ENCODE measurements around the gene MELTF.

Gene MELTF

DNA sequence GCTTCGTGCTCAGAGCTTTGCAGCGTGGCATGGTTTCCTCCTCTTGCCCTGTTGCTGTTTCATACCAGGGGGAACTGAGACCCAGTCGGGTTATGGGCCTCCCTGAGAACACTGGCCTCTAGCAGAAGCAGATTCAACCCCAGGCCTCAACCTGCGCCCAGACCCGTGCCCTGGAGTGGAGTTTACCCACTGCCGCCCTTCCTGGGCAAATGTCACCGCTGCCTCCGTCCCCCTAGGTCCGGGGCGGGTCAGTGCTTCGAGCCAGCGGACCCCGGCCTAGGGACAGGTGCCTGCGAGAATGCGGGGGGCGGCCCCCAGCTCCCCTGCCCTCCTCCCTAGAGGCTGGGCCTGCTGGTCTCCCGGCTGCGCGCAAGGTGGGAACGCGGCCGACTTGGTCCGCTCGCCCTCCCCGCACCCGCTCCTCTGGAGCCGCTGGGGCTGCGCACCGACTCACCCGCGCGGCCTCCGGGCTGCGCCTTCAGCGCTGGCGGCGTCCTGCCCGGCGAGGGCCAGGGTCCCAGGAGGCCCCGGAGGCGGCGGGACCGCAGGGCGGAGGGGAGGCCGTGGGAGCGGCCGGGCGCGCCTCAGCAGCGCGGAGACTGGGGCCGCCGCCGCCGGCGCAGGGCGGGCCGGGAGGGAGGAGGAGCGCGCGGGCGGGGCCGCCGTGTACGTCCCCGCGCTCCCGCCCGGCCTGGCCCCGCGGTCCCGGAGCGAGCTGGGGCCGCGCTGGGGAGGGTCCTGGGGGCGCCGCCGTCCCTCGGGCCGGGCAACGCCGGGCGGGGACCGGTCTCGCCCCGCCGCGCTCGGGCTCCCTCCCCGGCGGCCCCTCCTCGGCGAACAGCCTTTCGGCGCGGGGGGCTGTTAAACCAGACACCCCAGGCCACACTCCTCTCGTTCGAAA is 61.1 kb downstream of the MELTF start, which contains the start of gene PIGZ:
Gene PIGZ, minus strand, starts transcription at position 601 of the 901 bp plus-strand sequence. CDS start 16,802 bp downstream, outside the sequence.
- peak in 1 of 3 experiments; percentile 50 for DNase-seq (ENCODE audit: low read depth in 3 of 3)

DNA sequence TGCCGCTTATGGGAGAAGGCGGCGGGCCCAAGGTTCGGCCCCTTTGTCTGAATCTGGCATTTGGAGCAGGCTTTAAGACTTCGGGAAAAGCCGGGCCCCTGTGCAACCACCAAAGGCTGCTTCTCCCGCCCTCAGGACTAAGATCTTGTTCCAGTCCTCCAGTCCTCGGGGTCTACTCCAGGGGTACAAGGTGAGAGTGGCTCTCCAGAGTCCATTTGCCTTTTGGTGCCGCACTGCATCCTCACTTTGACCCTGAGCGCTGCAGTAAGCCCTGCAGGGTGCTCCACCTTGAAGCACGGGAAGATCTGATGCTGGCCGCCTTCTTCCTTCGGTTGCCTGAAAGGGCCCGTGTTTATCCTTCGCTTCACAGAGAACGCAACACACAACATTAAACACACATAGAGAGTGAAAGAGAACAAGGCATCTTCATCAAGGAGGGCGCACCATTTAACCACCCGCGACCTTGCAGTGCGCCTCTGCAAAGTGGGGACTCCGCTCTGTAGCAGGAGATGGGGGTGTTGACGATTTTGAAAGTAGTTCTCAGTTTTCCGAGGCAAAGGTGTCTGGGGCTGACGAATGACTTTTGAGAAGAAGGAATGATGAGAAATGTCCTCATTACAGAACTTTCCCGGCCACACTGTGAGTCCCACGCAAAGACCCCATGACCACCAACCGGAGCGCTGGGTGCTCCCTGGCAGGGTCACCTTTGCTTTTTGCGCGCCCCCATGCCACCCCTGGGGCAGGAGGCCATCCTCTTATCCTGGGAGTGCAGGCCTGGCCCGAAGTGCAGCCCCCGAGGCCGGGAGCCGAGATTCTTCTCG is 62.0 kb downstream of the MELTF start:
- no peak for DNase-seq (ENCODE audit: low read depth in 3 of 3)

DNA sequence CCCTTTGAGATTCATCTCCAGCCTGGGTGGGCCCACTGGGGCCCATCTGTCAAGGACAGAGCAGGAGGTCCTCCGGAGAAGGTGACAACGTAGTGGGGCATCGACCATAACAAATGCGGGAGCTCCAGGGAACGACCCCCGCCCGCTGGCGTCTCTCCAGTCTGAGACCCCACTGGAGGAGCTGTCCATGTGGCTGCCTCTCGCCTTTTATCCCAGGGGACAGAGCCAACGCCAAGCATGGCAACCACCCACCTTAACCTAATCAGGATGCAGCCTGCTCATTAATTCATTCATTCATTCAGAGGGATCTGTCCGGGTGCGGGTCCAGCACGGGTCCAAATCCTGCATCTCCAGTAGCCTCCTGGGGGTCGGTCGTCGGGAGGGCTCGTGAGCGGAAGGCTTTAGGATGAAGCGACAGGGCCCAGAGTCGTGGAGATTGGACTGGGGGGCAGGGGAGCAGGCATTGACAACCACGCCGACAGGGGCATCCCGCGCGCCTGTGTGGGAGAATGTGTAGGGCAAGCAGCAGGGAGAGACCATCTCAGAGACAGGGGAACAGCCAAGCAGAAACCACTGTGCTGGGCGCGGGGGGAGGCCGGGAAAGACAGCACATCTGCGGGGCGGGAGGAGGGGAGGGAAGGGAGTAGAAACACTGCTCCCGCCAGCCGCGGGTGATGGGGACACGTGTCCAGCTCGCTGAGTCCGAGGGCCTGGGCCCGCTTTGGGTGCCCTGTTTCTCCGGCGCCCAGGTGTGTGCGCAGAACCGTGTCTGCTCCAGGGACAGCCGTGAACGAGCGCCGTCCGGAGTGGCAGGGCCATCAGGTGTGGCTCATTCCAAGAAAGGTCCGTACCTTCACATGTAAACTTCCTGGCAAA is 62.9 kb downstream of the MELTF start:
- no peak for DNase-seq (ENCODE audit: low read depth in 3 of 3)

DNA sequence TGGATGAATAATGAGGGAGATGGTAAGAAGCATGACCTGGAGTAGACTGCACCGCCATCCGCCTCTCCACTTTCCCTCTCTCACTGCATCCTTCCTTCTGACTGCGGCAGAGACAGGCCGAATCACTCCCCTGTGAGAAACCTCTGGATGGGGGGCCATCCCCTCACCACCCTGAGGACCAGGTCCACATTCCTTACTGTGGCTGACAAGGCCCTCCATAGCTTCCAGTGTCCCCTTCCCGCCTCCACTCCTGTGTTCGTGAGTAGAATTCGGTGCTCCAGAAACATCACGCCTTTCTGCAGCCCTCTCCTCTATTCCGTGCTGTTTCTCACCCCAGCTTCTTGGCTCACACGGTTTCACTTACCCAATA is 63.8 kb downstream of the MELTF start:
- DNase-seq (ENCODE audit: low read depth in 3 of 3) = no peak

DNA sequence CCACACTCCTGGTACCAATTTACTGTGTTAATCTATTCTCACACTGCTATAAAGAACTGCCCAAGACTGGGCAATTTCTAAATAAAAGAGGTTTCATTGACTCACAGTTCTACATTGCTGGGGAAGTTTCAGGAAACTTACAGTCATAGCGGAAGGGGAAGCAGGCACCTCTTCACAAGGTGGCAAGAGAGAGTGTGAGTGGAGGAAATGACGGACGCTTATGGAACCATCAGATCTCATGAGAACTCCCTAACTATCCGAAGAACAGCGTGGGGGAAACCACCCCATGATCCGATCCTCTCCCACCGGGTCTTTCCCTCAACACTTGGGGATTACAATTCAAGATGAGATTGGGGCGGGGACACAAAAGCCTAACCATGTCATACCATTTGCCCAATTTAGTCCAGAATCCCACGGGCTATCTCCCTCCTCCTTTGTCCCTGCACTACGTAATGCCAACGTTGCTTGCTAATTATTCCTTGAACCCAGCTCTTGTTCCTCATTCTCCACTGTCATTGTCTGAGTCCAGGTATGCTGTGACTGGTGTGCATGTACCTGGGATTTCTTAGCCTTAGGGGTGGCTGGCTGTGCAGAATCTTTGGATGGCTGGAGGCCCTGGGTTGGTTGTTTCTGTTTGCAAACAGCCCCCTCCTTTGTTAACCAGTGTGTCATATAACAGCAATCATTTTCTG is 64.4 kb downstream of the MELTF start:
- DNase-seq (ENCODE audit: low read depth in 3 of 3) = no peak

DNA sequence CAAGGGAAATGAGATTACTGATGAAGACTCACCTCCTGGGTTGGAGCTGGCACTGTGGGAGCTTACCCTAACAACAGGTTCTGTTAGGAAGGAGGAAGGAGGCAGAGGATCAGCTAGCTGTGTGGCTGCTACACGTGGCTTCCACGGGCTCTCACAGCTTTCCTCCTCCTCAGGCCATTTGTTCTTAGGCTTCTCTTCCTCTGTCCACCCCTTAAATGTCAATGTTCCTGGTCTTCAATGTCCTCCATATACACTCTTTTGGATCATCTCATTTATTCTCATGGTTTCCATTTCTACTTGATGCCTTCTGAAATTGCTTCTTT is 66.0 kb downstream of the MELTF start:
- no peak for DNase-seq (ENCODE audit: low read depth in 3 of 3)

DNA sequence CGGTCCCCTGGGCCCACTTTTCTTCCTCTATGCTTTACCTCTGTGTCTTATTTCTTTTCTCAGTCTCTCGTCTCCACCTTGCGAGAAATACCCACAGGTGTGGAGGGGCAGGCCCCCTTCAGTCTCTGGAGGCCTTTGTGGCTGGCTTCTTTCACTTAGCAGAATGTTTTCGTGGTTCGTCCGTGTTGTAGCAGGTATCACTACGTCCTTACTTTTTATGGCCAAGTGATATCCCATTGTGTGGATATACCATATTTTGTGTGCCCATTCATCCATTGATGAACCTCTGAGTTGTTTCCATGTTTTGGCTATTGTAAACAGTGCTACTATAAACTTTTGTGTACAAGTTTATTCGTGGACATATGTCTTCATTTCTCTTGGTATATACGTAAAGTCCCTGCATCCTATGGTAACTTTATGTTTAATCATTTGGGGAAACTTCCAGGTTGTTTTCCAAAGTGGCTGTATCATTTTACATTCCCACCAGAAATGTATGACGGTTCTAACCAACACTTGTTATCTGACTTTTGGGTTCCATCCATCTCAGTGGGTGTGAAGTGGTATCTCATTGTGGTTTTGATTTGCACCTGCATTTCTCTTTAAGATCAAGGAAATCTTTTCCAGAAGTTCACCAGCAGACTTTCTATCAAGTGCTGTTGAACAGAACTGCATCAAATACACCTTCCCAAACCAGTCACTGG is 66.5 kb downstream of the MELTF start:
- no peak for DNase-seq (ENCODE audit: low read depth in 3 of 3)

DNA sequence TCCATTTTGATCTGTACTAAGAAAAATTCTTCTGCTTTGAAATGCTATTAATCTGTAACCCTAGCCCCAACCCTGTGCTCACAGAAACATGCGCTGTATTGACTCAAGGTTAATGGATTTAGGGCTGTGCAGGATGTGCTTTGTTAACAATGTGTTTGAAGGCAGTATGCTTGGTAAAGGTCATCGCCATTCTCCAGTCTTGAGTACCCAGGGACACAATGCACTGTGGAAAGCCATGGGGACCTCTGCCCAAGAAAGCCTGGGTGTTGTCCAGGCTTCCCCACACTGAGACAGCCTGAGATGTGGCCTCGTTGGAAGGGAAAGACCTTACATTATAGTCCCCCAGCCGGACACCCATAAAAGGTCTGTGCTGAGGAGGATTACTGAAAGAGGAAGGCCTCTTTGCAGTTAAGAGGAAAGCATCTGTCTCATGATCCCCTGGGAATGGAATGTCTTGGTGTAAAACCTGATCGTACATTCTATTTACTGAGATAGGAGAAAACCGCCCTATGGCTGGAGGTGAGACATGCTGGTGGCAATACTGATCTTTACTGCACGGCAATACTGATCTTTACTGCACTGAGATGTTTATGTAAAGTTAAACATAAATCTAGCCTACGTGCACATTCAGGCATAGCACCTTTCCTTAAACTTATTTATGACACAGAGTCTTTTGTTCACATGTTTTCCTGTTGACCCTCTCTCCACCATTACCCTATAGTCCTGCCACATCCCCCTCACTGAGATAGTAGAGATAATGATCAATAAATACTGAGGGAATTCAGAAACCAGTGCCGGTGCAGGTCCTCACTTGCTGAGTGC is 67.3 kb downstream of the MELTF start:
- no peak for DNase-seq (ENCODE audit: low read depth in 3 of 3)

DNA sequence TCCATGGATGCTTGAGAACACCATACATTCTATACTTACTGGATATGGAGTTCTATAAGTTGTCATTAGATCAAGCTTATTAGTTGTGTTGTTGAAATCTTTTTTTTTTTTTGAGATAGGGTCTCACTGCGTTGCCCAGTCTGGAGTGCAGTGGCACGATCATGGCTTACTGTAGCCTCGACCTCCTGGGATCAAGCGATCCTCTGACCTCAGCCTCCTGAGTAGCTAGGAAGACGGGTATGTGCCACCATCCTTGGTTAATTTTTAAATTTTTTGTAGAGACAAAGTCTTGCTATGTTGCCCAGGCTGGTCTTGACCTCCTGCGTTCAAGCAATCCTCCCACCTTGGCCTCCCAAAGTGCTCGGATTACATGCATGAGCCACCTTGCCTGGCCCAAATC is 74.8 kb downstream of the MELTF start:
- DNase-seq (ENCODE audit: low read depth in 3 of 3) = no peak
